ENCODE measurements around the gene ARMC6.
"Not testable (repeated sequence)": the region's sequence is repeated elsewhere in the genome, so short reads cannot be mapped to it uniquely, and the experiment has no call there.

The ARMC6 gene

DNA sequence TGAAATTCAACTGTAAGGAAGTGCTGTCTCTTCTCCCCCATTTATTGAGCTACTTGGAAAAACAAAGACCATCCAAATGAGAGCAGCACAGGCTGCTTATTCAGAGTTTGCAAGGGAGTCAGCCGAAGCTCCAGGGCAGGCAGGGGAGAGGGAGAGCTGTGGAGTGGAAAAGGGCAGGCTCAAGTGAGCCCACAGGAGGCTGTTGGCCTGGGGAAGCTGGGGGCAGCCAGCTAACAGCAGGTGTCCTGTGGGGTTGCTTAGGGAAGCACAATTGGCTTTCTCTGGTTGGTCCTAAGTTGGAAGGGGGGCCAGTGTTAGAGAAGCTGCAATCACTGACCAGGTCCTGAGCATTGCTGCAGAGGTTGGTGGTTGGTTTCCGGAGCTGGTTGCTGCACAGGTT, 54.3 kb downstream of the ARMC6 start:
- Mint-ChIP-seq H3K27ac (no peak overlapping the region), H3K9me3 (no peaks in the 10 kb centered on the region), H3K36me3 (peaks cover 0 to 8% of the 10 kb centered on the region in 2 donors), H3K4me1 (peaks cover 7 to 14% of the 10 kb centered on the region in 2 donors), H3K4me3 (no peak overlapping the region), H3K27me3 (no peaks in the 10 kb centered on the region)
- ATAC-seq (replicated peaks) (no peak), DNase-seq (no peak)

GRCh38 chr19:19094513-19094912, 61.1 kb downstream of the ARMC6 start:
- Mint-ChIP-seq H3K4me3 (no peak overlapping the region), H3K36me3 (peaks cover 8 to 10% of the 10 kb centered on the region in 2 donors), H3K9me3 (no peaks in the 10 kb centered on the region), H3K27me3 (no peaks in the 10 kb centered on the region), H3K27ac (no peak overlapping the region), H3K4me1 (peaks cover 0 to 6% of the 10 kb centered on the region in 2 donors)
- ATAC-seq (replicated peaks) (no peak), DNase-seq (no peak)

DNA sequence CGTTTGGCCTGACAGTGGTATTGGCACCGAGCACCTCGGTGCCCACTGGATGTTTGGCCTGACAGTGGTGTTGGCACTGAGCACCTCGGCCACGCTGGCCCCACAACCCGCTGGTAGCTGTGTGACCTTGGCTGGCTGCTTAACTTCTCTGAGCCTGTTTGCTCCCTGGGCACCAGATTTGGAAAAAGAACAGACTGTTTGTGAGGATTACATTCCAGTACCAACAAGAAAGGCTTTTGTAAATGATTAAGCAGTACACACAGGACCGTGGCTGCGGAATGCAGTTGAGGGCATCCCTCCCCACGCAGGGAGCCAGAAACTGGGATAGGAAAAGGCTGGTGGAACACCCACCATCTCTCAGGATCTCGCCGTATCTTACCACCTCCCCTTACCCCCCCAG, 62.3 kb downstream of the ARMC6 start:
- Mint-ChIP-seq H3K27ac (no peak overlapping the region), H3K4me3 (no peak overlapping the region), H3K27me3 (no peaks in the 10 kb centered on the region), H3K36me3 (peaks cover 12 to 15% of the 10 kb centered on the region in 2 donors), H3K4me1 (peaks cover 0 to 6% of the 10 kb centered on the region in 2 donors), H3K9me3 (no peaks in the 10 kb centered on the region)
- DNase-seq (no peak), ATAC-seq (replicated peaks) (no peak)

- no peak for DNase-seq
- Mint-ChIP-seq H3K27me3 (no peaks in the 10 kb centered on the region), H3K4me1 (peaks cover 0 to 6% of the 10 kb centered on the region in 2 donors), H3K36me3 (peaks cover 12 to 20% of the 10 kb centered on the region in 2 donors), H3K9me3 (no peaks in the 10 kb centered on the region), H3K4me3 (no peak overlapping the region), H3K27ac (peak overlapping the region; percentile 20)
- ATAC-seq (replicated peaks) = no peak
These were observed 63.5 kb downstream of the ARMC6 start for GRCh38 chr19:19096641-19097627.

- no peak for ATAC-seq (replicated peaks)
- H3K4me3 Mint-ChIP-seq = no peak overlapping the region
- no peaks in the 10 kb centered on the region for H3K9me3 Mint-ChIP-seq
- no peaks in the 10 kb centered on the region for H3K27me3 Mint-ChIP-seq
- no peak overlapping the region for H3K27ac Mint-ChIP-seq
- peaks cover 12 to 20% of the 10 kb centered on the region in 2 donors for H3K36me3 Mint-ChIP-seq
- DNase-seq = no peak
- peaks cover 0 to 3% of the 10 kb centered on the region in 2 donors for H3K4me1 Mint-ChIP-seq
These were observed 64.8 kb downstream of the ARMC6 start for GRCh38 chr19:19098084-19098702.

DNA sequence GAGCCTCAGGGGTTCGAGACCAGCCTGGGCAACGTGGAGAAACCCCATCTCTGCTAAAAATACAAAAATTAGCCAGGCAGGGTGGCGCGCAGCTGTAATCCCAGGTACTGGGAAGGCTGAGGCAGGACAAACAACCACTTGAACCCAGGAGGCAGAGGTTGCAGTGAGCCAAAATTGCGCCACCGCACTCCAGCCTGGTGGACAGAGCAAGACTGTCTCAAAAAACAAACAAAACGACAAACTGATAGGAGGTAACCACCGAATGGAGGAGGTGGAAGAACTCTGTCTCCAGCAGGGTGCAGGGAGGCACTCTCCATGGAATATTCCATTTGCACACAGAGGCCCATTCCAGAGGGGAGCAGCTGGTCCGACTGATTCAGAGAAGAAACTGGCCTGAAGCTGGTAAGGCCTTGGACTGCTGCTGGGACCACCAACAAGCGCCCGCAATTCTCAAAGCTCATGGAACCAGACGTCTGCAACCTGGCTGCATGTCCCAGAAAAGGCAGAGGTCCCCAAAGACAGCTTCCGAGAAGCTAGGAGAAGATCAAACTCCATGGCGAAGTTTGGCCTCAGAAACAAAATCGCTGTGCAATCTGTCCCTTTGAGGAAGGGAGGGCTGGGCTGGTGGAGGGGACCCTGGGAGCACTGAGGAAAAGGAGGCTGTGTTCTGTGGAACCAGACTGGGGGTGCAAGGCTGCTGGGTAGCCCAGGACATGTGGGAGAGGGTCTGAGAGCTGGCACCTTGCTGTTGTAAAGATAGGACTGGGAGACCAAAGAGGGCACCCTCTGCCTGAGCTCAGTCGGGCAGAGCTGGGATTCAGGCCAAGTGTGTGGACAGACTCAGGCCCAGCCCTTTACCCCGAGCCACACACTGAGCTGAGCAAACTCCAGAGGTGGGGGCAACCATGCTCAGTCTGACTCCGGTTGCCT, 65.6 kb downstream of the ARMC6 start:
- H3K9me3 Mint-ChIP-seq = no peaks in the 10 kb centered on the region
- H3K4me1 Mint-ChIP-seq = peaks cover 0 to 3% of the 10 kb centered on the region in 2 donors
- DNase-seq (no peak), ATAC-seq (replicated peaks) (no peak)
- peaks cover 12 to 20% of the 10 kb centered on the region in 2 donors for H3K36me3 Mint-ChIP-seq
- no peaks in the 10 kb centered on the region for H3K27me3 Mint-ChIP-seq
- H3K27ac Mint-ChIP-seq = no peak overlapping the region
- no peak overlapping the region for H3K4me3 Mint-ChIP-seq

DNA sequence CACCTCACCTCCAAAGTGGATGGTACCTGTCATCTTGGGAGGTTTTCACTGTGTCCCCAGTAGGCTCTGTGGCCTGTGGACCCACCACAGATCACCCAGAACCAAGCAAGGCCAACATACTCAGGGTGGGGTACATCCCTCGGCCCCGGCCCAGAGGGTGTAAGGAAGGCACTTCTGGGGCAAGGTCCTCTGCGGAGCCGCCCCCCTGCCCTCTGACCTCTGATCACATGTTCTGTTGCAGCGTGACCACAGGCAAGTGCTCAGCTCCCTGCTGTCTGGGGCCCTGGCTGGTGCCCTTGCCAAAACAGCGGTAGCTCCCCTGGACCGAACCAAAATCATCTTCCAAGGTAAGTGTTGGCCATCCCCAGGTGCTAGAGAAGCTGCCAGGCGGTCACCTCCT, 68.1 kb downstream of the ARMC6 start:
- Mint-ChIP-seq H3K27ac (no peak overlapping the region), H3K27me3 (no peaks in the 10 kb centered on the region), H3K4me1 (peaks cover 3 to 17% of the 10 kb centered on the region in 2 donors), H3K36me3 (peaks cover 15 to 20% of the 10 kb centered on the region in 2 donors), H3K4me3 (no peak overlapping the region), H3K9me3 (no peaks in the 10 kb centered on the region)
- no peak for ATAC-seq (replicated peaks)
- DNase-seq = no peak

DNA sequence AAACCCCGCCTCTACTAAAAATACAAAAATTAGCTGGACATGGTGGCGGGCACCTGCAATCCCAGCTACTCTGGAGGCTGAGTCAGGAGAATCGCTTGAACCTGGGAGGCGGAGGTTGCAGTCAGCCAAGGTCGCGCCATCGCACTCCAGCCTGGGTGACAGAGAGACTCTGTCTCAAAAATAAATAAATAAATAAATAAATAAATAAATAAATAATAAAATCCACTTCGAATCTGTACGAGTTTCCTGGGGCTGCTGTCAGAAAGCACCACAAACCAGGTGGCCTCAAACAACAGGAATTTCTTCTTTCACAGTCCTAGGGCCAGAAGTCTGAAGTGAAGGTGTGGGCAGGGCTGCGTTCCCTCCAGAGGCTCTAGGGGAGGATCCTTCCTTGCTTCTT, 69.2 kb downstream of the ARMC6 start:
- Mint-ChIP-seq H3K4me1 (peaks cover 3 to 17% of the 10 kb centered on the region in 2 donors), H3K36me3 (peaks cover 11 to 19% of the 10 kb centered on the region in 2 donors)
- not testable (repeated sequence) for H3K27me3 Mint-ChIP-seq; DNase-seq; H3K9me3 Mint-ChIP-seq; H3K27ac Mint-ChIP-seq; ATAC-seq (replicated peaks); H3K4me3 Mint-ChIP-seq

DNA sequence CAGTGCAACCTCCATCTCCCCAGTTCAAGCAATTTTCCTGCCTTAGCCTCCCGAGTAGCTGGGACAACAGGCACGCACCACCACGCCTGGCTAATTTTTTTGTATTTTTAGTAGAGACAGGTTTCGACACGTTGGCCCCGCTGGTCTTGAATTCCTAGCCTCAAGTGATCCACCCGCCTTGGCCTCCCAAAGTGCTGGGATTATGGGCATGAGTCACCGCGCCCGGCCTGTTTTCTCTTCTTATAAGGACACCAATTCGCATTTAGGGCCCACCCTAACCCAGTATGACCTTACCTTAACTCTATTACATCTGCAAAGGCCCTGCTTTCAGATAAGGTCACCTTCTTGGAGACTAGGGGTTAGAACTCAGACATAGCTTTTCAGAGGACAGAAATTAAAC, 69.8 kb downstream of the ARMC6 start:
- ATAC-seq (replicated peaks) (no peak), DNase-seq (no peak)
- Mint-ChIP-seq H3K27ac (no peak overlapping the region), H3K27me3 (no peaks in the 10 kb centered on the region), H3K9me3 (no peaks in the 10 kb centered on the region), H3K4me1 (peaks cover 3 to 17% of the 10 kb centered on the region in 2 donors), H3K36me3 (peaks cover 10 to 20% of the 10 kb centered on the region in 2 donors), H3K4me3 (no peak overlapping the region)

- DNase-seq = no peak
- H3K36me3 Mint-ChIP-seq = peaks cover 9 to 17% of the 10 kb centered on the region in 2 donors
- peak overlapping the region; percentile 73 to 80 for H3K4me3 Mint-ChIP-seq
- peak; percentile 63 to 67 for ATAC-seq (replicated peaks)
- no peak overlapping the region for H3K27ac Mint-ChIP-seq
- no peaks in the 10 kb centered on the region for H3K27me3 Mint-ChIP-seq
- H3K9me3 Mint-ChIP-seq = no peaks in the 10 kb centered on the region
- H3K4me1 Mint-ChIP-seq = peaks cover 3 to 24% of the 10 kb centered on the region in 2 donors
These were observed 72.1 kb downstream of the ARMC6 start for GRCh38 chr19:19105365-19106055.

- peak in 1 of 2 donors; percentile 33 for ATAC-seq (replicated peaks)
- H3K27ac Mint-ChIP-seq = peak overlapping the region; percentile 59
- H3K4me3 Mint-ChIP-seq = peak overlapping the region; percentile 73 to 80
- H3K9me3 Mint-ChIP-seq = no peaks in the 10 kb centered on the region
- H3K36me3 Mint-ChIP-seq = peaks cover 8 to 11% of the 10 kb centered on the region in 2 donors
- H3K4me1 Mint-ChIP-seq = peaks cover 3 to 30% of the 10 kb centered on the region in 2 donors
- H3K27me3 Mint-ChIP-seq = no peaks in the 10 kb centered on the region
- DNase-seq = no peak
These were observed 72.7 kb downstream of the ARMC6 start for GRCh38 chr19:19106056-19106551.

GRCh38 chr19:19106938-19107337, 73.5 kb downstream of the ARMC6 start:
- H3K27me3 Mint-ChIP-seq; H3K27ac Mint-ChIP-seq; DNase-seq; H3K4me3 Mint-ChIP-seq; ATAC-seq (replicated peaks); H3K9me3 Mint-ChIP-seq: not testable (repeated sequence)
- Mint-ChIP-seq H3K4me1 (peaks cover 9 to 39% of the 10 kb centered on the region in 2 donors), H3K36me3 (peaks cover 8 to 10% of the 10 kb centered on the region in 2 donors)

DNA sequence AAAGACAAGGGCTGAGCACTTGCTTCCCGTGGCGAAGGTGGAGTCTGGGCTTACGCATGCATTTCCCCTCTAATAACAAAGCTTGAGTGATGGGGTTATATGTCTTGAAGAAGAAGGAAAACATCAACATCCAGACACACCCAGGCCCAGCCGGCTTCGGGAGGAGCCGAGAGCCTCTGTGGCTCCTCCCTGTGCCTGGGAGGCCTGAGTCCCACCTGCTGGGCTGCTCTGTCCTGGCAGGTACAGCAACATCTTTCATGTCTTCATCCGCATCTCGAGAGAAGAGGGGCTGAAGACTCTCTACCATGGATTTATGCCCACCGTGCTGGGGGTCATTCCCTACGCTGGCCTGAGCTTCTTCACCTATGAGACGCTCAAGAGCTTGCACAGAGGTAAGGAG, 74.3 kb downstream of the ARMC6 start:
- DNase-seq = no peak
- Mint-ChIP-seq H3K4me3 (no peak overlapping the region), H3K27me3 (no peaks in the 10 kb centered on the region), H3K27ac (peak overlapping the region; percentile 67), H3K4me1 (peaks cover 14 to 45% of the 10 kb centered on the region in 2 donors), H3K36me3 (peaks cover 8 to 10% of the 10 kb centered on the region in 2 donors), H3K9me3 (no peaks in the 10 kb centered on the region)
- no peak for ATAC-seq (replicated peaks)

All from stimulated activated naive B cell treated with anti-CD40 and anti-IgM and Interleukin-4, amounts not matched to agents 10 μg/mL and 1 μg/mL and 100 μg/mL, for 72 hours (primary cell).